ENCODE results near the gene DVL1.

DVL1 gene

GRCh38 chr1:1333551-1334241 is 15.5 kb downstream of the DVL1 start:
- no peak for TF ChIP-seq EZH2phosphoT487 (IDR thresholded peaks at IDR 0.05; ENCODE audit: borderline replicate concordance, low read length)
- no peak for TF ChIP-seq CTCF (IDR thresholded peaks at IDR 0.05; ENCODE audit: low read depth, low read length, poor library complexity, severe bottlenecking)
- no peak overlapping the region for H3K4me3 ChIP-seq (ENCODE audit: low read length)
- no peaks in the 10 kb centered on the region for H3K9me2 ChIP-seq (replicated peaks; ENCODE audit: control insufficient read depth, low read length)
- H3K79me2 ChIP-seq (ENCODE audit: control insufficient read depth, low read length) = no peaks in the 10 kb centered on the region
- H4K20me1 ChIP-seq (ENCODE audit: control insufficient read depth, insufficient read depth, low read depth, low read length) = peaks cover 5% of the 10 kb centered on the region; the same call in 1 of the 2 replicates
- no peaks in the 10 kb centered on the region for H3K27me3 ChIP-seq (ENCODE audit: control insufficient read depth, low read length)
- no peaks in the 10 kb centered on the region for H3F3A ChIP-seq (ENCODE audit: control insufficient read depth, insufficient read depth)
- H3K4me2 ChIP-seq (ENCODE audit: low read length) = no peak overlapping the region
- H3K9me3 ChIP-seq (ENCODE audit: control insufficient read depth, insufficient read depth, low read length) = peaks cover 13% of the 10 kb centered on the region
- H3K27ac ChIP-seq (ENCODE audit: low read depth, low read length) = no peak overlapping the region
- peaks cover 12% of the 10 kb centered on the region for H3K36me3 ChIP-seq (ENCODE audit: control insufficient read depth, low read length)
- H3K4me1 ChIP-seq (ENCODE audit: control insufficient read depth, low read length) = peaks cover 7% of the 10 kb centered on the region; the same call in 1 of the 2 replicates

- peaks cover 12% of the 10 kb centered on the region for H3K36me3 ChIP-seq (ENCODE audit: control insufficient read depth, low read length)
- H3K9me3 ChIP-seq (ENCODE audit: control insufficient read depth, insufficient read depth, low read length) = peaks cover 13% of the 10 kb centered on the region
- no peak overlapping the region for H3K4me3 ChIP-seq (ENCODE audit: low read length)
- H3F3A ChIP-seq (ENCODE audit: control insufficient read depth, insufficient read depth) = no peaks in the 10 kb centered on the region
- H3K4me2 ChIP-seq (ENCODE audit: low read length) = no peak overlapping the region
- no peaks in the 10 kb centered on the region for H3K9me2 ChIP-seq (replicated peaks; ENCODE audit: control insufficient read depth, low read length)
- no peaks in the 10 kb centered on the region for H3K27me3 ChIP-seq (ENCODE audit: control insufficient read depth, low read length)
- H4K20me1 ChIP-seq (ENCODE audit: control insufficient read depth, insufficient read depth, low read depth, low read length) = peaks cover 5% of the 10 kb centered on the region; the same call in 1 of the 2 replicates
- no peak overlapping the region for H3K27ac ChIP-seq (ENCODE audit: low read depth, low read length)
- peaks cover 7% of the 10 kb centered on the region; the same call in 1 of the 2 replicates for H3K4me1 ChIP-seq (ENCODE audit: control insufficient read depth, low read length)
- H3K79me2 ChIP-seq (ENCODE audit: control insufficient read depth, low read length) = no peaks in the 10 kb centered on the region
- TF ChIP-seq EZH2phosphoT487 (IDR thresholded peaks at IDR 0.05; ENCODE audit: borderline replicate concordance, low read length) = no peak
- TF ChIP-seq CTCF (IDR thresholded peaks at IDR 0.05; ENCODE audit: low read depth, low read length, poor library complexity, severe bottlenecking) = no peak
These were observed 16.3 kb downstream of the DVL1 start for GRCh38 chr1:1332774-1333480.

- no peak for TF ChIP-seq EZH2phosphoT487 (IDR thresholded peaks at IDR 0.05; ENCODE audit: borderline replicate concordance, low read length)
- TF ChIP-seq CTCF (IDR thresholded peaks at IDR 0.05; ENCODE audit: low read depth, low read length, poor library complexity, severe bottlenecking) = no peak
- H3K4me1 ChIP-seq (ENCODE audit: control insufficient read depth, low read length) = peaks cover 7% of the 10 kb centered on the region; the same call in 1 of the 2 replicates
- H3K4me3 ChIP-seq (ENCODE audit: low read length) = no peak overlapping the region
- H3K9me2 ChIP-seq (replicated peaks; ENCODE audit: control insufficient read depth, low read length) = no peaks in the 10 kb centered on the region
- H4K20me1 ChIP-seq (ENCODE audit: control insufficient read depth, insufficient read depth, low read depth, low read length) = peaks cover under 1% of the 10 kb centered on the region; the same call in 1 of the 2 replicates
- H3K27me3 ChIP-seq (ENCODE audit: control insufficient read depth, low read length) = no peaks in the 10 kb centered on the region
- no peaks in the 10 kb centered on the region for H3K79me2 ChIP-seq (ENCODE audit: control insufficient read depth, low read length)
- peaks cover 13% of the 10 kb centered on the region for H3K9me3 ChIP-seq (ENCODE audit: control insufficient read depth, insufficient read depth, low read length)
- H3K36me3 ChIP-seq (ENCODE audit: control insufficient read depth, low read length) = peaks cover 8% of the 10 kb centered on the region
- H3F3A ChIP-seq (ENCODE audit: control insufficient read depth, insufficient read depth) = no peaks in the 10 kb centered on the region
- no peak overlapping the region for H3K27ac ChIP-seq (ENCODE audit: low read depth, low read length)
- H3K4me2 ChIP-seq (ENCODE audit: low read length) = no peak overlapping the region
These were observed 17.0 kb downstream of the DVL1 start for GRCh38 chr1:1332031-1332755.
